HG02943 (cell line): Measurements from ENCODE around the gene YBEY.
"Not testable (repeated sequence)": the region's sequence is repeated elsewhere in the genome, so short reads cannot be mapped to it uniquely, and the experiment has no call there.

Experiments
- ATAC-seq: cut with Tn5 transposase; IDR thresholded peaks from one replicate; pipeline ENCODE4 v1.9.1; 2021; ENCODE audit warnings: mild to moderate bottlenecking, low read depth, moderate library complexity; ENCODE audit not compliant: unreplicated experiment

YBEY gene

GRCh38 chr21:46297338-46298271 lies 11.5 kb downstream of the YBEY start:
- no peak for ATAC-seq

- no peak for ATAC-seq
Measured at GRCh38 chr21:46299167-46299566, 13.0 kb downstream of the YBEY start.

- no peak for ATAC-seq
Measured at GRCh38 chr21:46301759-46302158, 15.6 kb downstream of the YBEY start.

- ATAC-seq = no peak
Measured at GRCh38 chr21:46304437-46304836, 18.3 kb downstream of the YBEY start.

- no peak for ATAC-seq
Measured at GRCh38 chr21:46304955-46305354, 18.8 kb downstream of the YBEY start.

- ATAC-seq = no peak
Measured at GRCh38 chr21:46307625-46308024, 21.5 kb downstream of the YBEY start.

- ATAC-seq = no peak
Measured at GRCh38 chr21:46308431-46308830, 22.3 kb downstream of the YBEY start.

GRCh38 chr21:46310260-46310659 lies 24.1 kb downstream of the YBEY start:
- ATAC-seq = not testable (repeated sequence)

- ATAC-seq = no peak
Measured at GRCh38 chr21:46311568-46311967, 25.4 kb downstream of the YBEY start.

GRCh38 chr21:46312949-46313348 lies 26.8 kb downstream of the YBEY start:
- no peak for ATAC-seq

- ATAC-seq = no peak
Measured at GRCh38 chr21:46314441-46315020, 28.4 kb downstream of the YBEY start.

GRCh38 chr21:46316708-46317324 lies 30.7 kb downstream of the YBEY start:
- ATAC-seq = no peak

GRCh38 chr21:46317710-46318463 lies 31.7 kb downstream of the YBEY start:
- no peak for ATAC-seq

- ATAC-seq = no peak
Measured at GRCh38 chr21:46318464-46318845, 32.3 kb downstream of the YBEY start.

GRCh38 chr21:46319186-46319585 lies 33.0 kb downstream of the YBEY start:
- no peak for ATAC-seq

GRCh38 chr21:46320331-46320801 lies 34.2 kb downstream of the YBEY start:
- no peak for ATAC-seq

- ATAC-seq = no peak
Measured at GRCh38 chr21:46322351-46323226, 36.4 kb downstream of the YBEY start.

- peak; percentile 5 for ATAC-seq
Measured at GRCh38 chr21:46323227-46323709, 37.1 kb downstream of the YBEY start.

- ATAC-seq = peak; percentile 78
Measured at GRCh38 chr21:46323710-46324389, 37.7 kb downstream of the YBEY start, which contains the start of the genes C21orf58 and PCNT. TSS of gene C21orf58 (minus strand) at chr21:46323870. CDS start at chr21:46322738, 1,132 bp downstream. TSS of gene PCNT (plus strand) at chr21:46324156. CDS start at chr21:46324229, 73 bp downstream.
